Measurements from ENCODE around the gene SENP1. TPM values are rescaled to one million over a fixed set of nuclear protein-coding genes. Genes with fewer than 3 reads are reported as not detected.

The SENP1 gene
- polyA plus RNA-seq, 1 donor from 2014 or later, result 14.0 TPM

DNA sequence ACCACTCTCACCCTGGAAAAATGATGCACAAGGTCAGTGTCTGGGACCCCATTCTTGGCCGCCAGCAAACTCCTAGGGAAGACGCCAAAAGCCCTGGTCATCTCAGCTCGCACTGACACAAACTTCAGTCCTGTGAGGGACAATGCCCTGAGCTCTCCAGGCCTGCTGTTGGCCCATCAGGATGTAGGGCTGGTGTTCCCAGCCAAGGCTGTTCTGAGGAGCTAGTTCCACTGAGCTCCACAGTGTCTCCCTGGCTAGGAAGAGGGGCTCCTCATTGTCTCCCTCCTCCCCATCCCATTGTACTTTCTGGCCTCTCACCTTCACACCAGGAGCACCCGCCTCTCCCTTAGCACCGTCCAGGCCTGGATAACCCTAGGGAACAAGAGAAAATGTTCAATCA is 112.4 kb downstream of the SENP1 start:
- Histone ChIP-seq H3K9me3 (ENCODE audit: low read length) (no peaks in the 10 kb centered on the region), H3K4me3 (ENCODE audit: low read length) (no peak overlapping the region), H4K20me1 (ENCODE audit: insufficient read depth) (no peaks in the 10 kb centered on the region), H3F3A (ENCODE audit: insufficient read depth, low read length, poor library complexity, severe bottlenecking) (no peaks in the 10 kb centered on the region), H2AFZ (ENCODE audit: low read depth, low read length) (no peak overlapping the region), H3K36me3 (ENCODE audit: insufficient read depth, low read length) (no peaks in the 10 kb centered on the region), H3K27me3 (ENCODE audit: insufficient read depth, low read depth, low read length) (no peaks in the 10 kb centered on the region), H3K9me2 (ENCODE audit: insufficient read depth, low read length) (no peaks in the 10 kb centered on the region), H3K79me2 (replicated peaks; ENCODE audit: insufficient read depth, low read length) (no peaks in the 10 kb centered on the region), H3K4me2 (ENCODE audit: low read length) (no peak overlapping the region), H3K27ac (ENCODE audit: low read length) (no peak overlapping the region), H3K9ac (ENCODE audit: low read length) (no peak overlapping the region)
- TF ChIP-seq SMC3 (conservative IDR thresholded peaks at IDR 0.05; ENCODE audit: poor library complexity), result no peak
- no peak for TF ChIP-seq EZH2 (IDR thresholded peaks at IDR 0.05; ENCODE audit: borderline replicate concordance, insufficient read depth, low read length, poor library complexity, severe bottlenecking)
- no peak for TF ChIP-seq MXI1 (conservative IDR thresholded peaks at IDR 0.05; ENCODE audit: poor library complexity, severe bottlenecking)
- no peak for TF ChIP-seq RAD21 (conservative IDR thresholded peaks at IDR 0.05)
- TF ChIP-seq EP300 (conservative IDR thresholded peaks at IDR 0.05; ENCODE audit: poor library complexity, severe bottlenecking), result no peak
- TF ChIP-seq TAF1 (IDR thresholded peaks at IDR 0.05; ENCODE audit: low read depth), result no peak
- TF ChIP-seq, protein P1, sequence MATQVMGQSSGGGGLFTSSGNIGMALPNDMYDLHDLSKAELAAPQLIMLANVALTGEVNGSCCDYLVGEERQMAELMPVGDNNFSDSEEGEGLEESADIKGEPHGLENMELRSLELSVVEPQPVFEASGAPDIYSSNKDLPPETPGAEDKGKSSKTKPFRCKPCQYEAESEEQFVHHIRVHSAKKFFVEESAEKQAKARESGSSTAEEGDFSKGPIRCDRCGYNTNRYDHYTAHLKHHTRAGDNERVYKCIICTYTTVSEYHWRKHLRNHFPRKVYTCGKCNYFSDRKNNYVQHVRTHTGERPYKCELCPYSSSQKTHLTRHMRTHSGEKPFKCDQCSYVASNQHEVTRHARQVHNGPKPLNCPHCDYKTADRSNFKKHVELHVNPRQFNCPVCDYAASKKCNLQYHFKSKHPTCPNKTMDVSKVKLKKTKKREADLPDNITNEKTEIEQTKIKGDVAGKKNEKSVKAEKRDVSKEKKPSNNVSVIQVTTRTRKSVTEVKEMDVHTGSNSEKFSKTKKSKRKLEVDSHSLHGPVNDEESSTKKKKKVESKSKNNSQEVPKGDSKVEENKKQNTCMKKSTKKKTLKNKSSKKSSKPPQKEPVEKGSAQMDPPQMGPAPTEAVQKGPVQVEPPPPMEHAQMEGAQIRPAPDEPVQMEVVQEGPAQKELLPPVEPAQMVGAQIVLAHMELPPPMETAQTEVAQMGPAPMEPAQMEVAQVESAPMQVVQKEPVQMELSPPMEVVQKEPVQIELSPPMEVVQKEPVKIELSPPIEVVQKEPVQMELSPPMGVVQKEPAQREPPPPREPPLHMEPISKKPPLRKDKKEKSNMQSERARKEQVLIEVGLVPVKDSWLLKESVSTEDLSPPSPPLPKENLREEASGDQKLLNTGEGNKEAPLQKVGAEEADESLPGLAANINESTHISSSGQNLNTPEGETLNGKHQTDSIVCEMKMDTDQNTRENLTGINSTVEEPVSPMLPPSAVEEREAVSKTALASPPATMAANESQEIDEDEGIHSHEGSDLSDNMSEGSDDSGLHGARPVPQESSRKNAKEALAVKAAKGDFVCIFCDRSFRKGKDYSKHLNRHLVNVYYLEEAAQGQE (IDR thresholded peaks at IDR 0.05; ENCODE audit: borderline replicate concordance), result no peak

Small RNA genes within 50 kb of the gene (small RNA-seq; reads per million reads assigned to genes)
- gene MIR6505 (13.5 to 15.8 (median 14.3) reads per million in 3 experiments), gene RNU6-1203P (0 reads per million in 3 experiments)

Other genes starting within 250 kb of the SENP1 start
- not detected in 2 replicates for gene VDR, start 201.1 kb downstream of the SENP1 start, polyA plus RNA-seq
- 286 and 290 TPM in 2 replicates for gene TMEM106C, start 142.5 kb downstream of the SENP1 start, polyA plus RNA-seq
- 1.2 and 1.3 TPM in 2 replicates for gene COL2A1, start 101.6 kb downstream of the SENP1 start, polyA plus RNA-seq
- 122 and 137 TPM in 2 replicates for gene PFKM, start 13.3 kb upstream of the SENP1 start, polyA plus RNA-seq
- gene ASB8, start 51.4 kb upstream of the SENP1 start, polyA plus RNA-seq, result 41.7 and 54.8 TPM in 2 replicates
- 35.3 and 40.2 TPM in 2 replicates for gene CCDC184, start 77.6 kb upstream of the SENP1 start, polyA plus RNA-seq
- not detected in 2 replicates for gene OR10AD1, start 97.2 kb upstream of the SENP1 start, polyA plus RNA-seq
- gene ZNF641, start 244.8 kb upstream of the SENP1 start, polyA plus RNA-seq, result 41.6 TPM in 2 replicates